ENCODE data around the gene ZRANB3.
"Not testable (repeated sequence)": the region's sequence is repeated elsewhere in the genome, so short reads cannot be mapped to it uniquely, and the experiment has no call there.

Gene ZRANB3

DNA sequence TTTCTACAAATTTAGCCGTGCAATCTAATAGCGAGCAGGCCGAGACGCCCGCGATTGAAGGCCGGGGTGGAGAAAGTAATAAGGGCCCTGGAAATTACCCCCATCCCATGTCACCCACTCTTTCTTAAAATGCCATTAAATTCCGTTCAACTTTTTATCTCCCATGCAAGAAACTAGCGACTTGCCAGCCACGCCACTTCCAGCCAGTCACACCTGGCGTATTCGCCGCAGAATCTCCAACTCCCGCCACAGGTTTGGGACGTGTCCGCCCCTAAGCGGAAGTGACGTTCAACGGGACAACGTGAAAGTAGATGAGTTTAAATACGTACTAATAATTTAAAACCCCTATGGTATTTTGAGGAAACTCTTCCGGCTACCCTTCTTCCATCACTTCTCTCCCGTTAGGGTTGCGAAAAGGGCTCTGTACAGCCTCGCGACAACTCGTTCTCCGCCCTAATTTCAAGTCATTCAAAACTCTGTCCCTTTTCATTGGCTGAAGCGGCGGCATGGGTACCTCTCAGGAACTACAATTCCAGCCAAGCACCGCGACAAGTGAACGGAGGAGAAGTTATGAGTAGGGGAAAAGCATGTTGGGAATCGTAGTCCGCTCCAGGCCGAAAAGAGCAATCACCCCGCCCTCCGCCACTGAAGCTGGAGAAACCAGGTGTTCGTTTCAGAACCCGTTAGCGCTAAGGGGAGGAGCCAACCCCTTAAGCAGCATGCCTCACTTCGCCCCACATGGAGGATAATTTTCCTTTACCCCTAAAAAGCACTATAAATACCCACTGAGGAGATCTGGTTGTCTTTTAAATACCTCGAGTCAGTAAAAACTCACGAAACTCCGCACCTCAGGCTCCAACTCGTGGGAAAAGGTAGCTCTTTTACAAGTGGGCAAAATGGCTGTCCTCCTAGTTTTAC lies at the start of gene ZRANB3:
Gene ZRANB3 (minus strand): TSS at position 906 of the 918 bp plus-strand sequence.
- TF ChIP-seq GATA1 (IDR thresholded peaks at IDR 0.05; ENCODE audit: low read depth, low read length) (no peak), POLR2A (IDR thresholded peaks at IDR 0.05; ENCODE audit: low read length) (peak; percentile 65)
- DNase-seq = peak; percentile 96 to 97

DNA sequence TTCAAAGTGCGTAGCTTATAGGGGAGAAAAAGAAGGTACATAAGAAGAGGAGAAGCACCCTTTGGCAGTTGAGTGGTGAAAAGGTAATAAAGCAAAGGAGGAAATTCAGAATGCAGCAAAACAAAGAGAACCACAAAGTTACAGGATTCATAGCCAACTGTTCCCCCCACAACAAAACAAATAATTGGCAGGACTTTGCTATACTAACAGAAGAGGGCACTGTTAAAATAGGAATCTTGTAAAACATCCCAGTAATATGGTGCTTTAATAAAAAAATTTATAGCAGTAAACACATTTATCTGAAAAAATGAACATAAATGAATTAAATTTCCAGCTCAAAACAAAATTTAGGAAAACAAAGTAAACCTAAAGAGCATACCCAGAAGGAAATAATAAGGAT lies 42.6 kb upstream of the ZRANB3 start:
- no peak for TF ChIP-seq POLR2A (IDR thresholded peaks at IDR 0.05; ENCODE audit: low read length)
- no peak for TF ChIP-seq GATA1 (IDR thresholded peaks at IDR 0.05; ENCODE audit: low read depth, low read length)
- no peak for DNase-seq

DNA sequence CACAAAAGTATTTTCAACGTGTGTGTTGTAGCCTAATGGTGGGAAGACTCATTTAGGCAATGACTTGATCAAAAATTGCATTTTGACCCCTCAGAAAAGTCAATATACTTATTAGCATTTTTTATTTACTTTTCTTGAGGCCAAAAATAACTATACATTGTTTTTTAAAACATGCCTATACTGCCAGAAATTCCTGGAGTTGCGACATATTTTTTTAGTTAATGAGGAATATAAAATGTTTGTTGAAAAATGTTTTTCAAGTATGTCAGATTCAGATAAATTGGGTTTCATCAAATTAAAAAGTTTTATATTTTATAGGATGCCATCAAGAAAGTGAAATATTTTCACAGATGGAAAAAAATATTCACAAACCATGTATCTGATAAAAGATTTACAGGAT lies 39.9 kb upstream of the ZRANB3 start:
- TF ChIP-seq GATA1 (IDR thresholded peaks at IDR 0.05; ENCODE audit: low read depth, low read length) = no peak
- no peak for TF ChIP-seq POLR2A (IDR thresholded peaks at IDR 0.05; ENCODE audit: low read length)
- DNase-seq = no peak

DNA sequence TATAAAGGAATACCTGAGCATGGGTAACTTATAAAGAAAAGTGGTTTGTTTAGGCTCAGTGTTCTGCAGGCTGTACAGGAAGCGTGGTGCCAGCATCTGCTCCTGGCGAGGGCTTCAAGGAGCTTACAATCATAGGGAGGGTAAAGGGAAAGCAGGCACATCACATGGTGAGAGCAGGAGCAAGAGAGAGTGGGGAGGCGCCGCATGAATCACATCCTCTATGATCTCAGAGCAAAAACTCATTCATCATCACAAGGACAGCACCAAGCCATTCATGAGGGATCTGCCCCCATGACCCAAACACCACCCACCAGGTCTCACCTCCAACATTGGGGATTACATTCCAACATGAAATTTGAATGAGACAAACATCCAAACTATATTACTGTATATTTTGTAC lies 32.8 kb upstream of the ZRANB3 start:
- DNase-seq = peak in 1 of 2 experiments; percentile 6
- no peak for TF ChIP-seq POLR2A (IDR thresholded peaks at IDR 0.05; ENCODE audit: low read length)
- TF ChIP-seq GATA1 (IDR thresholded peaks at IDR 0.05; ENCODE audit: low read depth, low read length) = no peak

DNA sequence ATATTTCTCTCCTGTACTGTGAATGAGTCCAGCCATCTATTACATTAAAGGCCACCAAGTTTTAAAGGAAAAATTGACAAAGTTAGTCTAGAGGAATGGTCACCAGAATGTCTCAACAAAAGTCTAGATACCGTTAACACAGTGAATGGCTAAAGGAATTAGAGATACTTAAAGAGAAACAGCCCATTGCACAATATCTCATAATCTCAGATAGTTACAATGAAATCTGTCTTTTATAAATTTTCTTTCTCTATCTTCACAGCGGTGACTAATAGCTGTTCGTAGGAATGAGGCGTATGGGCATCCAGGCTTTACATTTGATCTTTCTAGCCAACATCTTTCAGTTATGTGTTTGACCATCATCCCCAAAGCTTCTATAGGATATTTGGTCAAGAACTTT lies 30.9 kb upstream of the ZRANB3 start:
- no peak for TF ChIP-seq POLR2A (IDR thresholded peaks at IDR 0.05; ENCODE audit: low read length)
- no peak for DNase-seq

DNA sequence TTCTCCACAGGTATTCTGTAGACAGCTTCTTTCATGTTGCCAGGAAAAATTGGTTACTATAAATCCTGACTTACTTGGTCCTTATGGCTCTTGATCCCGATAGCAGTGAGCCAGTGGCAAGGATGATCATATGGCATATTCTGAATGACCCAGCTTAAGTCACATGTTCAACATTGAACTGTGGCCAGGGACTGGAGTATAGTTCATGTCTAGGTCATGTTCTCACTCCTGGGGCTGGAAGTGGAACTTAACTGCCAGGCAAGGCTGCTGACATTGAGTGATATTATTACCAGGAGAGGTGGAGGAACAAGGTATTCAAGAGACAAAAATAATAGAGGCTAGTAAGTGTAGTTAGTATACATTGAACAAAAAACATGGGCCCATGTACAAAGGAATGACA lies 26.5 kb upstream of the ZRANB3 start:
- no peak for TF ChIP-seq GATA1 (IDR thresholded peaks at IDR 0.05; ENCODE audit: low read depth, low read length)
- no peak for TF ChIP-seq POLR2A (IDR thresholded peaks at IDR 0.05; ENCODE audit: low read length)
- no peak for DNase-seq

DNA sequence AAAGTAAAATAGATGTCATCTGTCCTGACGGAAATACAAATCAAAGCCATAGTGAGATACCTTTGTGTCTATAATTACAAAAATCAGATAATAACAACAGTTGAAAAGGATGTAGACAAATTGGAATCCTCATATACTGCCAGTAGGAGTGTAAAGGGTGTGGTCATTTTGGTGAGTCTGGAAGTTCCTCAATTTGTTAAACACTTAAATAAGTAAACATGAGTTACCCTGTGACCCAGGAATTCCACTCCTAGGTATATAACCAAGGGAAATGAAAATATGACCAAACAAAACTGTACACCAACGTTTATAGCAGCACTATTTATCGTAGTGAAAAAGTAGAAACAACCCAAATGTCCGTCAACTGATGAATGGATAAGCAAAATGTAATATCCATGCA lies 24.3 kb upstream of the ZRANB3 start:
- no peak for DNase-seq
- TF ChIP-seq GATA1 (IDR thresholded peaks at IDR 0.05; ENCODE audit: low read depth, low read length) (no peak), POLR2A (IDR thresholded peaks at IDR 0.05; ENCODE audit: low read length) (no peak)

DNA sequence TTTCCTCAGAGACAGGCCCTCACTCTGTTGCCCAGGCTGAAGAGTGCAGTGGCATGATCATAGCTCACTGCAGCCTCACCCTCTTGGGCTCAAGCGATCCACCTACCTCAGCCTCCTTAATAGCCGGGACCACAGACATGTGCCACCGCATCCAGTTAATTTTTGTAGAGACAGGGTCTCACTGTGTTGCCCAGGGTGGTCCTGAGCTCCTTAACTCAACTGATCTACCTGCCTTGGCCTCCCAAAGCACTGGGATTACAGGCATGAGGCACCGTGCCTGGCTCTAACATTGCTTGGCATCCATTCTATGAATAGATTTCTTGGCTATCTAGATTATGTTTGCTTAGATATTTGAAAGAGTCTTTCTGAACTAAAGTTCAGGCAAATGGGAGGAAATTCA lies 21.9 kb upstream of the ZRANB3 start:
- no peak for DNase-seq
- TF ChIP-seq GATA1 (IDR thresholded peaks at IDR 0.05; ENCODE audit: low read depth, low read length) (no peak), POLR2A (IDR thresholded peaks at IDR 0.05; ENCODE audit: low read length) (no peak)

DNA sequence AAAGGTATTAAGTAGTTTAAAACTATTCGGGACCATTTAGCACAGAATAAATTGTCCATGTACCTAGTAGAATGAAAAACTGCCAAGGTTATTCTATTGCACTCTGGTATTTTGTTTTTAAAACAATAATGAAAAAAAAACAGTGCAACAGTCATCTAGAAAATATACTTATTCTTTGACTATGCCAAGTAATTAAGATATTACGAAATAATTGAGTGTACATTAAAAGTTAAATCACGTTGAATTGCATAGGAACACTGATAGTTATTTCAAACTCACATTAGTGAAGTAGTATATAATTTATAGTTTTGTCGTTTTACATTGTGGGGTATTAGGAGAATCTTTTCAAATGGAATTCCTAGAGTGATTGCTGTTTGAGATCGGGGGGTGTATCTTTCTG lies 20.3 kb upstream of the ZRANB3 start:
- DNase-seq = no peak
- TF ChIP-seq GATA1 (IDR thresholded peaks at IDR 0.05; ENCODE audit: low read depth, low read length) = no peak
- TF ChIP-seq POLR2A (IDR thresholded peaks at IDR 0.05; ENCODE audit: low read length) = no peak

DNA sequence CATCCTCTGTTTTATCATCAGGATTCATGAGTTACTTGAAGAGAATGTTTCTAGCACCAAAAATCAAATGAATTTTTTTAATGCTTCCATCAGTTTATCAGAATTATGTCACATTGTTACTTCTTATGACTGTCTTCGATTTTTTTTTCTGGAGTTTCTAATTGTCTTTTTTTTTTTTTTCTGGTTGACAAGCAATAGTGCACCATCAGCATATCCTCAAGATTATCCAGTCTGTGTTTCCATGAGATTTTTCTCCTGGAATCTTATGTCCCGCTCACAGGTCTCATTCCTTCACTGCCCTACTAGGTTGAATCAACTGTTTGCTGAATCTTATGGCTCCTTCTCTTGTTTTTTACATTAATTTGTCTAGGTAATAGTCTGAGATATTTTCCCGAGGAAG lies 16.3 kb upstream of the ZRANB3 start:
- no peak for TF ChIP-seq POLR2A (IDR thresholded peaks at IDR 0.05; ENCODE audit: low read length)
- no peak for TF ChIP-seq GATA1 (IDR thresholded peaks at IDR 0.05; ENCODE audit: low read depth, low read length)
- no peak for DNase-seq

DNA sequence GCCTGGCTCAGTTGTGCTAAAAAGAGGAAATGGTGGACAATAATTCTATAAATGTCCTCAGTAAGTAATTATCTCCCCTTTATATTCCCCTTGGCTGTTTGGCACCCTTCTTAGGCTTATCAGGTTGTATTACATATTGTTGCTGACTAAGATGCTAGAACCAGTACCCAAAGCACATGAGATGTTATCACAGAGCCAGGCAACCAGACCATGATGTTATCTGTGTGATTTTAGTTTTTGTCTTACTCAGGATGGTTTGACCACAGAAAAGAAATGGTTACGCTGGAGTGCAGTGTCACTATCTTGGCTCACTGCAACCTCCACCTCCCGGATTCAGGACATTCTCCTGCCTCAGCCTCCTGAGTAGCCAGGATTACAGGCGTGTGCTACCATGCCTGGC lies 15.4 kb upstream of the ZRANB3 start:
- peak in 1 of 2 experiments; percentile 8 for DNase-seq
- TF ChIP-seq GATA1 (IDR thresholded peaks at IDR 0.05; ENCODE audit: low read depth, low read length) = no peak
- no peak for TF ChIP-seq POLR2A (IDR thresholded peaks at IDR 0.05; ENCODE audit: low read length)

DNA sequence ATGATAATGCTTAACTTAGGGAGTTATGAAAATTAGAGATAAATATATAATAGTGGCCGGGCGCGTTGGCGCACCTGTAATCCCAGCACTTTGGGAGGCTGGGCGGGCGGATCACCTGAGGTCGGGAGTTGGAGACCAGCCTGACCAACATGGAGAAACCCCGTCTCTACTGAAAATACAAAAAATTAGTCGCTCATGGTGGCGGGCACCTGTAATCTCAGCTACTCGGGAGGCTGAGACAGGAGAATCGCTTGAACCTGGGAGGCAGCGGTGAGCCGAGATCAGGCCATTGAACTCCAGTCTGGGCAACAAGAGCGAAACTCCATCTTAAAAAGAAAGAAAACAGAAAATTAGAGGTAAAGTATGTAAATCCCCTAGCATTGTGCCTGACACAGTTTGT lies 2.5 kb upstream of the ZRANB3 start:
- not testable (repeated sequence) for DNase-seq

DNA sequence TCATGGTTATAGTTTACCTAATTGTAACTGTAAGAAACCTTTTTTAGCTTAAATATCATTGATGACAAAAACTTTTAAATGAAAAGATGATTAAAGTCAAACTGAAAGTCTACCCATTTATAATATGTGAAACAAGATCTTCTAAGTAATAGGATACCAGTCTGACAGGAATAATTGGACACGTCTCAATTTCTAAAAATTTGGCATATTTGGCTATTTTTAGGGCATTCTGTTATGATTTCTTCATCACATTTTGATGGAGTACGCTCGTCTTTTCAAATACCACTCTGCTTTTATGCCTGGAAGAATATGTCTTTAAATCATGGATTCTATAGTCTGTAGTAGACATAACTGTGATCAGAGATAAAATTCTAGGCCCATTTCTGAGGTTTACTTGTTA lies 1.6 kb upstream of the ZRANB3 start:
- TF ChIP-seq POLR2A (IDR thresholded peaks at IDR 0.05; ENCODE audit: low read length) = no peak
- TF ChIP-seq GATA1 (IDR thresholded peaks at IDR 0.05; ENCODE audit: low read depth, low read length) = no peak
- no peak for DNase-seq

DNA sequence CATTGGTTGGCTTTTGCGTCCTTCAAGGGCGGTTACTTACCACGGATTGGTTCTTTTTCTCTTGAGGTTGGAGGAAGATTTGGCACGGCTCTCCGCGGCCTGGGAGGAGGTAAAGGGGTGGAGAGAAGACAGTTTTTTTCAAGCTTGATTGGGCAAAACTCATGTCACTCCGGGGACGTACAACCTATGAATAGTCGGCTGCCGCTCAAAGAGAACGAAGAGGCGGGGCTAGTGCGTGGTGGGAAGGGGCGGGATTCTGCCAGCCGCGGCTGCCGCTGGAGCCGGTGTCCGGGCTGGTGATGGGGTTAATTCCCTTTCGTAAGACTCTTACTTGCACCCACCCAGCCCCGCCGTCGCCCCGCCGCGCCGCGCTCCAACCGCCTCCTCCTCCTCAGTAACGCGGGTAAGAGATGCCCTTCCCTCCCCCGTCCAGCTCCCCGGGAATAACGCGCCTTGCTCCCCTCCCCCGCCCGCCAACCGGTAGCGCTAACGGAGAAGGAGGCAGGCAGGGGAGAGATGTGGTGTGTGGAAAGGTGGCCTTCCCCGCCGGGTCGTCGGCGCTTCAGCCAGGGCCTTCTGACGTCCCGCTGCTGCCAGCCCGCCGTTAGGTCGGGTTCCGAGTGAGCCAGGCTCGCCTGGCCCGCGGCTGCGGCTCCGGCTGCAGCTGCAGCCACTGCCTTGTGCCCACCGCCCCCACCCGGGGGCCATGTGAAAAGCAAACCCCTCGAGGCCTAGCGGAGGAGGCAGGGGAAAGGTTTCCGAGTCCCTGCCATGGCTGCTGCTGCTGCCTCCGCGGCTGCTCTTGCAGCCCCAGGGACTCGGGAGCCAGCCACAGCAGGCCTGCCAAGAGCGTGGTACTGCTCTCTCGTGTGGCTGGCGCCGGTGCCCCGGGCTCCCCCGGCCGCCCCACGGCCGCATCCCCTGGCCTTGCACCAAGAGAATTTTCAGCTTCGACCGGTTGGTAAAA lies 496 bp upstream of the ZRANB3 start, which contains the start of gene R3HDM1:
Gene R3HDM1 (plus strand): TSS at position 254 of the 967 bp plus-strand sequence. CDS start 73,362 bp downstream, outside the sequence.
- DNase-seq = peak; percentile 99 to 100
- TF ChIP-seq POLR2A (IDR thresholded peaks at IDR 0.05; ENCODE audit: low read length) = peak; percentile 32
- TF ChIP-seq GATA1 (IDR thresholded peaks at IDR 0.05; ENCODE audit: low read depth, low read length) = no peak
